ENCODE results near the gene NOD2. TPM values are rescaled to one million over a fixed set of nuclear protein-coding genes. Genes with fewer than 3 reads are reported as not detected.
A peak's percentile ranks its signal among the peaks of the same experiment; 100 is the strongest.

NOD2 gene
- total and polyA plus RNA-seq, 2 donors, result 0.66 to 1.9 TPM

DNA sequence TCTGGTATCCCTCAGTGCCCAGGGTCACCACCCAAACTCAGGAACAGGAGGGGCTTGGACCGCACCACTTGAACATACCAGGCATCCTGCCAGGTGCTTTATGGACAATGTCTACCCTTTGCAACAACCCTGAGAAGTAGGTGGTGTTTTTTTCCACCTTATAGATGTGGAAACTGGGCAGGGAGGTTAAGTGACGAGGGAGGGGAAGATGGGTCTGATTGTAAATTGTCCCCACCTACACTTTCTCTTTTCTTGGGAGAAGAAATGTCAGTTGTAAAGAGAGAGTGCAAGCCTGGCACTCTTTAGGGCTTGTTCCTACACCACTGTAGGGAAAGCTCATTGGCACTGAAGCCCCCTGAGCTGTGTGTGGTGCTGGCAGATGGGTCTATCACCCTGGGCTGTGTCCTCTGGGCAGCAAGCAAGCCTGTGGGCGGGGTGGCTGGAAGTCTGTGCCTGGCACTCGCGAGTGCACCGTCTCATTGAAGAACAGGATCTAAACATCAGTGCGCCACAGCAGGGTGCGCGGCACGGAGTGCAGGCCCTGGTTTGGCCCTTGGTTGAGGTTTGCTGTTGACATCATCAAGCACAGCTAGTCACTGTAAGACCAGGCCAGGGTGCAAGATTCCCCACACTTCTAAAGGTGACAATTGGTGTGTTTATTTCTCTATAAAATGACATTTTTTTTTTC lies 15.1 kb downstream of the NOD2 start:
- DNase-seq (ENCODE audit: low read depth in 6 of 9, low spot score in 9 of 9), result no peak
- WGBS, result 90% methylated on average over 10 of the region's 10 CpGs
- peaks cover 0 to 4% of the 10 kb centered on the region in 2 donors for H3K4me1 ChIP-seq (ENCODE audit: control insufficient read depth in 2 of 2, insufficient read depth in 2 of 2, low read length in 2 of 2)
- no peak overlapping the region for H3K4me3 ChIP-seq (ENCODE audit: low read length in 2 of 2)
- H3K36me3 ChIP-seq (ENCODE audit: control insufficient read depth in 2 of 2, insufficient read depth in 2 of 2, low read length in 1 of 2), result no peaks in the 10 kb centered on the region
- H3K9me3 ChIP-seq (ENCODE audit: control insufficient read depth in 2 of 2, insufficient read depth in 1 of 2, low read length in 1 of 2), result peaks cover 3 to 4% of the 10 kb centered on the region in 2 donors
- no peaks in the 10 kb centered on the region for H3K27me3 ChIP-seq (ENCODE audit: control insufficient read depth in 2 of 2, insufficient read depth in 1 of 2, low read length in 1 of 2)
- H3K27ac ChIP-seq (ENCODE audit: low read depth in 1 of 2, low read length in 1 of 2), result no peak overlapping the region

DNA sequence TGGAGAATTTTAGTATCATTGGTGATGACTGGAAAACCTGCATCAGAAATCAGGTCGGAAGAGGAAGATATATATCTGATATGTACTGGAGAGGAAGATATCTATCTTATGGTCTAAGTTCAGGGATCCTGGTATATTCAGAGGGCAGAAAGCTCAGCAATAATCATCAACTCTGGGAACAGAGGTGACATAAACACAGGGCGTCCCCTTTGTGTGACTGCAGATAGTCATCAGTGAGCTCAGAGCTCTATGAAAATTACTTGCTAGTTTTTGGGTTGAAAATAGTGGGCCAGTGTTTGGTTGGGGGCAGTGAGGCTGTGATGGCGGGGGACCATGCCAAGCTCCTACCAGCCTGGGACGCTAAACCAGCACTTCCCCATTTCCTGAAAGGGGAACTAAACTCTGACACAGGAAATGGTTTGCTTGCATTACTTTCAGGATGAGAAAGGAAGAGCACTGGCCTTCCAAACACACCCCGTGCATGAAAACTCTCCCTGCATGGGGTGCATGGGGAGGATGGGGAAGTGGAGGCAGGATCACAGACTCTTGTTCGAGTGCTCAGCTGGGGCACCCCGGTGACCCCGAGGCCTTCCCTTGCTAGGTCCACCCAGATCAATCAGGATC lies 15.8 kb downstream of the NOD2 start:
- Histone ChIP-seq H3K27ac (ENCODE audit: low read depth in 1 of 2, low read length in 1 of 2) (no peak overlapping the region), H3K27me3 (ENCODE audit: control insufficient read depth in 2 of 2, insufficient read depth in 1 of 2, low read length in 1 of 2) (no peaks in the 10 kb centered on the region), H3K4me3 (ENCODE audit: low read length in 2 of 2) (no peak overlapping the region), H3K9me3 (ENCODE audit: control insufficient read depth in 2 of 2, insufficient read depth in 1 of 2, low read length in 1 of 2) (no peaks in the 10 kb centered on the region), H3K36me3 (ENCODE audit: control insufficient read depth in 2 of 2, insufficient read depth in 2 of 2, low read length in 1 of 2) (no peaks in the 10 kb centered on the region), H3K4me1 (ENCODE audit: control insufficient read depth in 2 of 2, insufficient read depth in 2 of 2, low read length in 2 of 2) (peaks cover 0 to 7% of the 10 kb centered on the region in 2 donors)
- peak in 1 of 9 donors; percentile 30 for DNase-seq (ENCODE audit: low read depth in 6 of 9, low spot score in 9 of 9)
- 32% methylated on average over 8 of the region's 8 CpGs for WGBS

DNA sequence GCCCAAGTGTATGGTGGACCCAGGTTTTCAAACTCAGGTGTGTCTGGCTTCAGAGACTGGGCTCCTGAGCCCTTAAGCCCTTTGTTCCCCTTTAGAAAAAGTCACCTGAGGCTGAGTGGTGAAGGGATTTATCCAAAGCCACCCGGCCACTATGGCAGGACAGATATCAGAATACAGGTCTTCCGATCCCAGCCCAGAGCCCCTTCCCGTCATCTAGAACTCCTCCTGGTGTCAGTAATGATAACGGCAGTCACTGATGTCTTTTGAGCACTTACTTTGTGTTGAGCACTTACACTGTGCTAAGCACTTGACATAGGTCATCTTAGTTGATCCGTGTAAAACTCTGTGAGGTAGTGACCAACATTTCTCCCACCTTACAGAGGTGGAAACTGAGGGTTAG lies 16.6 kb downstream of the NOD2 start:
- no peak for DNase-seq (ENCODE audit: low read depth in 6 of 9, low spot score in 9 of 9)
- Histone ChIP-seq H3K36me3 (ENCODE audit: control insufficient read depth in 2 of 2, insufficient read depth in 2 of 2, low read length in 1 of 2) (no peaks in the 10 kb centered on the region), H3K27me3 (ENCODE audit: control insufficient read depth in 2 of 2, insufficient read depth in 1 of 2, low read length in 1 of 2) (no peaks in the 10 kb centered on the region), H3K9me3 (ENCODE audit: control insufficient read depth in 2 of 2, insufficient read depth in 1 of 2, low read length in 1 of 2) (no peaks in the 10 kb centered on the region), H3K4me3 (ENCODE audit: low read length in 2 of 2) (no peak overlapping the region), H3K4me1 (ENCODE audit: control insufficient read depth in 2 of 2, insufficient read depth in 2 of 2, low read length in 2 of 2) (peaks cover 0 to 11% of the 10 kb centered on the region in 2 donors), H3K27ac (ENCODE audit: low read depth in 1 of 2, low read length in 1 of 2) (no peak overlapping the region)
- WGBS, result 96% methylated on average over 5 of the region's 5 CpGs

DNA sequence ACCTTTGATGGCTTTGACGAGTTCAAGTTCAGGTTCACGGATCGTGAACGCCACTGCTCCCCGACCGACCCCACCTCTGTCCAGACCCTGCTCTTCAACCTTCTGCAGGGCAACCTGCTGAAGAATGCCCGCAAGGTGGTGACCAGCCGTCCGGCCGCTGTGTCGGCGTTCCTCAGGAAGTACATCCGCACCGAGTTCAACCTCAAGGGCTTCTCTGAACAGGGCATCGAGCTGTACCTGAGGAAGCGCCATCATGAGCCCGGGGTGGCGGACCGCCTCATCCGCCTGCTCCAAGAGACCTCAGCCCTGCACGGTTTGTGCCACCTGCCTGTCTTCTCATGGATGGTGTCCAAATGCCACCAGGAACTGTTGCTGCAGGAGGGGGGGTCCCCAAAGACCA lies 17.6 kb downstream of the NOD2 start:
- Histone ChIP-seq H3K27me3 (ENCODE audit: control insufficient read depth in 2 of 2, insufficient read depth in 1 of 2, low read length in 1 of 2) (no peaks in the 10 kb centered on the region), H3K4me1 (ENCODE audit: control insufficient read depth in 2 of 2, insufficient read depth in 2 of 2, low read length in 2 of 2) (peaks cover 0 to 11% of the 10 kb centered on the region in 2 donors), H3K27ac (ENCODE audit: low read depth in 1 of 2, low read length in 1 of 2) (no peak overlapping the region), H3K4me3 (ENCODE audit: low read length in 2 of 2) (no peak overlapping the region), H3K9me3 (ENCODE audit: control insufficient read depth in 2 of 2, insufficient read depth in 1 of 2, low read length in 1 of 2) (no peaks in the 10 kb centered on the region), H3K36me3 (ENCODE audit: control insufficient read depth in 2 of 2, insufficient read depth in 2 of 2, low read length in 1 of 2) (no peaks in the 10 kb centered on the region)
- DNase-seq (ENCODE audit: low read depth in 6 of 9, low spot score in 9 of 9), result no peak
- 98% methylated on average over 21 of the region's 21 CpGs for WGBS

DNA sequence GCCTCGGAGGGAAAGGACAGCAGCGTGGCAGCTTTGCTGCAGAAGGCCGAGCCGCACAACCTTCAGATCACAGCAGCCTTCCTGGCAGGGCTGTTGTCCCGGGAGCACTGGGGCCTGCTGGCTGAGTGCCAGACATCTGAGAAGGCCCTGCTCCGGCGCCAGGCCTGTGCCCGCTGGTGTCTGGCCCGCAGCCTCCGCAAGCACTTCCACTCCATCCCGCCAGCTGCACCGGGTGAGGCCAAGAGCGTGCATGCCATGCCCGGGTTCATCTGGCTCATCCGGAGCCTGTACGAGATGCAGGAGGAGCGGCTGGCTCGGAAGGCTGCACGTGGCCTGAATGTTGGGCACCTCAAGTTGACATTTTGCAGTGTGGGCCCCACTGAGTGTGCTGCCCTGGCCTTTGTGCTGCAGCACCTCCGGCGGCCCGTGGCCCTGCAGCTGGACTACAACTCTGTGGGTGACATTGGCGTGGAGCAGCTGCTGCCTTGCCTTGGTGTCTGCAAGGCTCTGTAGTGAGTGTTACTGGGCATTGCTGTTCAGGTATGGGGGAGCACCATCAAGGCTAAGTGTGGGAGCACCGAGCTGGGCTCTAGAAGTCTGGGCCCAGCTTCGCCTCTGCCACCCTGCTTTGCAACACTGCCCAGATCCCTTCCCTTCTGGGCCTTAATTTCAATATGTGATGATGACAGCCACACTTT lies 18.6 kb downstream of the NOD2 start:
- no peaks in the 10 kb centered on the region for H3K27me3 ChIP-seq (ENCODE audit: control insufficient read depth in 2 of 2, insufficient read depth in 1 of 2, low read length in 1 of 2)
- no peaks in the 10 kb centered on the region for H3K36me3 ChIP-seq (ENCODE audit: control insufficient read depth in 2 of 2, insufficient read depth in 2 of 2, low read length in 1 of 2)
- no peak overlapping the region for H3K27ac ChIP-seq (ENCODE audit: low read depth in 1 of 2, low read length in 1 of 2)
- WGBS, result 94% methylated on average over 25 of the region's 25 CpGs
- no peak overlapping the region for H3K4me3 ChIP-seq (ENCODE audit: low read length in 2 of 2)
- H3K9me3 ChIP-seq (ENCODE audit: control insufficient read depth in 2 of 2, insufficient read depth in 1 of 2, low read length in 1 of 2), result no peaks in the 10 kb centered on the region
- no peak for DNase-seq (ENCODE audit: low read depth in 6 of 9, low spot score in 9 of 9)
- H3K4me1 ChIP-seq (ENCODE audit: control insufficient read depth in 2 of 2, insufficient read depth in 2 of 2, low read length in 2 of 2), result peaks cover 0 to 11% of the 10 kb centered on the region in 2 donors

DNA sequence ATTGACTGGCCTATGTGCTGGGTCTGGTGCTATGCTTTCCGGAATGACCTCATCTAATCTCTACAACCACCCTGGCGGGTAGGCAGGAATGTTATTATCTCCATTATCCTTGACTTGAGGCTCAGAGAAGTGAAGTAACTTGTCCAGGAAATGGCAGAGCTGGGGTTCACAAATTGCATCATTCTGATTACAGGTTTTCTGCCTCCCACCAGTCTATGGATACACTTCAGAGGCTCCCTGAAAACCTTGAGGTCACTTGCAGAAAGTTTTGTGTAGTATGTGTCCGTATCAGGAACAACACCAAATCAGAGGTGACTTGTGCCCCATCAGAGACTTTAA lies 19.1 kb downstream of the NOD2 start:
- H3K27ac ChIP-seq (ENCODE audit: low read depth in 1 of 2, low read length in 1 of 2), result no peak overlapping the region
- DNase-seq (ENCODE audit: low read depth in 6 of 9, low spot score in 9 of 9), result no peak
- WGBS, result 89% methylated on average over 3 of the region's 3 CpGs

DNA sequence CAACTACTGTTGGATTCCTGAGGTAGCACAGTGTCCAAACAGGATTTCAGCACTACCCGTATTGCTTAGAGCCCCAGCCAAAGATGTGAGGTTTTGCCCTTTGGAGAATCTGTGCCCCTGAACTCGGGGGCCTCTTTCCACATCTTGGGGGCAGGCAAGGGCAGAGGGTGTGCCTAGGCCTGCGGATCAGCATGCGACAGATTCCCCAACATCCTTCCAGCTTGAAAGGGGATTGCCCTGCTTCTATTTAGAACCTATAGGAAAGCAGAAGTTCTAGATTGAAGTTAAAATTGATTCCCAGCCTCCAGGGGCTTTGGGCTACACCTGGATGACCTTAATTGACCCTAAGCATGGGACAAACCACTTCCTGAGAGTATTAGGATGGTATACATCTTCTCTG lies 19.6 kb downstream of the NOD2 start:
- WGBS, result 75% methylated on average over 4 of the region's 4 CpGs
- Histone ChIP-seq H3K4me3 (ENCODE audit: low read length in 2 of 2) (no peak overlapping the region), H3K36me3 (ENCODE audit: control insufficient read depth in 2 of 2, insufficient read depth in 2 of 2, low read length in 1 of 2) (no peaks in the 10 kb centered on the region), H3K27me3 (ENCODE audit: control insufficient read depth in 2 of 2, insufficient read depth in 1 of 2, low read length in 1 of 2) (no peaks in the 10 kb centered on the region), H3K4me1 (ENCODE audit: control insufficient read depth in 2 of 2, insufficient read depth in 2 of 2, low read length in 2 of 2) (peaks cover 0 to 14% of the 10 kb centered on the region in 2 donors), H3K9me3 (ENCODE audit: control insufficient read depth in 2 of 2, insufficient read depth in 1 of 2, low read length in 1 of 2) (no peaks in the 10 kb centered on the region), H3K27ac (ENCODE audit: low read depth in 1 of 2, low read length in 1 of 2) (no peak overlapping the region)
- DNase-seq (ENCODE audit: low read depth in 6 of 9, low spot score in 9 of 9), result no peak

More for the DNA sequence above, 19.1 kb downstream of the NOD2 start:
- peaks cover 0 to 14% of the 10 kb centered on the region in 2 donors for H3K4me1 ChIP-seq (ENCODE audit: control insufficient read depth in 2 of 2, insufficient read depth in 2 of 2, low read length in 2 of 2)
- H3K36me3 ChIP-seq (ENCODE audit: control insufficient read depth in 2 of 2, insufficient read depth in 2 of 2, low read length in 1 of 2), result no peaks in the 10 kb centered on the region
- no peak overlapping the region for H3K4me3 ChIP-seq (ENCODE audit: low read length in 2 of 2)
- H3K27me3 ChIP-seq (ENCODE audit: control insufficient read depth in 2 of 2, insufficient read depth in 1 of 2, low read length in 1 of 2), result no peaks in the 10 kb centered on the region
- H3K9me3 ChIP-seq (ENCODE audit: control insufficient read depth in 2 of 2, insufficient read depth in 1 of 2, low read length in 1 of 2), result no peaks in the 10 kb centered on the region

DNA sequence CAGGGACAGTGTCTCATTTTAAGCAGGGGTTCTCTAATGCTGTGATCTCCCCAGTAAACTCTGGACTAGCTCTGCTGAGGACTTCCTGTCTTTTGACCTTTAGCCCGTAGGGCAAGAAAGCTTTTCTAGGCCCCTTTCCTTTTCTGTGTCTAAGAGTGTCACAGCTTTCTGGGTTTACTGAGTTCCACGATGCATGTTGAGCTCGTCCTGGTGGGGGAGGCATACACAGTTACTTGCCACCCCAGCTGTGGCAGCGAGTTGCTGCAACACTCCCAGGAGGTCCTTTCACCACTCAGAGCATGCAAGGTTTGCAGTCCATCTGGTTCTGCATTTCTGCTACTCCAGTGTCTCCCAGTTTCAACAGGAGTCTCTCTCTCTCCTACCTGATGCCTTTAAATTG lies 23.7 kb downstream of the NOD2 start:
- 89% methylated on average over 4 of the region's 4 CpGs for WGBS
- DNase-seq (ENCODE audit: low read depth in 6 of 9, low spot score in 9 of 9), result no peak
- H3K27me3 ChIP-seq (ENCODE audit: control insufficient read depth in 2 of 2, insufficient read depth in 1 of 2, low read length in 1 of 2), result no peaks in the 10 kb centered on the region
- H3K36me3 ChIP-seq (ENCODE audit: control insufficient read depth in 2 of 2, insufficient read depth in 2 of 2, low read length in 1 of 2), result no peaks in the 10 kb centered on the region
- no peaks in the 10 kb centered on the region for H3K9me3 ChIP-seq (ENCODE audit: control insufficient read depth in 2 of 2, insufficient read depth in 1 of 2, low read length in 1 of 2)
- no peak overlapping the region for H3K27ac ChIP-seq (ENCODE audit: low read depth in 1 of 2, low read length in 1 of 2)
- no peak overlapping the region for H3K4me3 ChIP-seq (ENCODE audit: low read length in 2 of 2)
- H3K4me1 ChIP-seq (ENCODE audit: control insufficient read depth in 2 of 2, insufficient read depth in 2 of 2, low read length in 2 of 2), result peaks cover 5 to 21% of the 10 kb centered on the region in 2 donors

DNA sequence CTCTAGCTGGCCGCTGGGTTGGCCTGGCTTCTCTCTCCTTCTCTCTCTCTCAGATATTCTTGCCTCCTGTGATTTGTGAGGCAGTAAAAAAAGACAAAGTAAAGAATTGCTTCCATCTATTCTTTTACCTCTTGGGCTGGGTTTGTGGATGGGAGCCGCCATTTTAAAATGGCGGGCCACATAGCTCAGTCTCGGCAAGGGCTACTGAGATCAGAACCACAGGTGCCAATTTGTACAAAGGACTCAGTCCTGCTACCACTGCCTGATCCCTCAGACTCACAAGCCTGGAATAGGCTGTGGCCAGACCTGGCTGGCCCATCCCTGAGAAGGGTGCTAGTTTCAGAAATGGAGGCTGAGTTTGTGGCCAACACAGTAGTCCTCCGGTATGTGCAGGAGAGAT lies 24.1 kb downstream of the NOD2 start:
- Histone ChIP-seq H3K27me3 (ENCODE audit: control insufficient read depth in 2 of 2, insufficient read depth in 1 of 2, low read length in 1 of 2) (no peaks in the 10 kb centered on the region), H3K4me3 (ENCODE audit: low read length in 2 of 2) (no peak overlapping the region), H3K9me3 (ENCODE audit: control insufficient read depth in 2 of 2, insufficient read depth in 1 of 2, low read length in 1 of 2) (no peaks in the 10 kb centered on the region), H3K27ac (ENCODE audit: low read depth in 1 of 2, low read length in 1 of 2) (no peak overlapping the region), H3K36me3 (ENCODE audit: control insufficient read depth in 2 of 2, insufficient read depth in 2 of 2, low read length in 1 of 2) (no peaks in the 10 kb centered on the region), H3K4me1 (ENCODE audit: control insufficient read depth in 2 of 2, insufficient read depth in 2 of 2, low read length in 2 of 2) (peaks cover 5 to 21% of the 10 kb centered on the region in 2 donors)
- no peak for DNase-seq (ENCODE audit: low read depth in 6 of 9, low spot score in 9 of 9)
- WGBS, result 98% methylated on average over 5 of the region's 5 CpGs

Measured in thymus (tissue), 11 donors.